Tibial artery (tissue), 4 donors: Measurements from ENCODE around the gene STPG4.

ENCODE experiments used
- DNase-seq, 2 donors: peaks; one replicate each; pipeline ENCODE4 v3.0.0-alpha.2; 2019
- H3K27ac ChIP-seq, 2 donors: fragments of 200-600 bp; sonication (generic) in 1 of 2; 1 replicate in 1 of 2; 2 replicates in 1 of 2; pipeline ENCODE4 v1.5.1; 2018 to 2019; ENCODE audit warnings: mild to moderate bottlenecking in 1 of 2
- H3K27me3 ChIP-seq, 2 donors: fragments of 200-600 bp; sonication (generic) in 1 of 2; one replicate each; pipeline versions ENCODE4 v1.5.1 to v1.6.0; 2016 to 2019
- H3K36me3 ChIP-seq, 3 donors: fragments of 200-600 bp; sonication (generic) in 2 of 3; one replicate each; pipeline ENCODE4 v1.5.1; 2016 to 2019; ENCODE audit warnings: mild to moderate bottlenecking in 2 of 3
- H3K4me1 ChIP-seq, 4 donors: fragments of 200-600 bp; sonication (generic) in 2 of 4; 1 replicate in 3 of 4; 2 replicates in 1 of 4; pipeline ENCODE4 v1.5.1; 2016 to 2019
- H3K4me3 ChIP-seq, 2 donors: fragments of 200-600 bp; sonication (generic) in 1 of 2; 1 replicate in 1 of 2; 2 replicates in 1 of 2; pipeline ENCODE4 v1.5.1; 2018 to 2019; ENCODE audit warnings: mild to moderate bottlenecking in 2 of 2
- H3K9me3 ChIP-seq, 3 donors: fragments of 200-600 bp; sonication (generic) in 1 of 3; one replicate each; pipeline ENCODE4 v1.5.1; 2016 to 2019
- intact Hi-C: fragments of 100-400 bp; cut with DNase I; formaldehyde crosslinking; loops from one replicate; pipeline ENCODE4 v1.15.0; 2023; ENCODE audit warnings: low total_unique reads
- TF ChIP-seq, protein P1 (sequence below), 2 experiments: fragments of 200-600 bp in 1 of 2; fragments of 450-650 bp in 1 of 2; IDR thresholded peaks; one replicate each; pipeline ENCODE4 v1.5.1; 2017 to 2019; ENCODE audit warnings: antibody characterized with exemption in 2 of 2, mild to moderate bottlenecking in 1 of 2, moderate library complexity in 1 of 2

The STPG4 gene

GRCh38 chr2:47060652-47061170, 94.4 kb downstream of the STPG4 start:
- TF ChIP-seq, protein P1, sequence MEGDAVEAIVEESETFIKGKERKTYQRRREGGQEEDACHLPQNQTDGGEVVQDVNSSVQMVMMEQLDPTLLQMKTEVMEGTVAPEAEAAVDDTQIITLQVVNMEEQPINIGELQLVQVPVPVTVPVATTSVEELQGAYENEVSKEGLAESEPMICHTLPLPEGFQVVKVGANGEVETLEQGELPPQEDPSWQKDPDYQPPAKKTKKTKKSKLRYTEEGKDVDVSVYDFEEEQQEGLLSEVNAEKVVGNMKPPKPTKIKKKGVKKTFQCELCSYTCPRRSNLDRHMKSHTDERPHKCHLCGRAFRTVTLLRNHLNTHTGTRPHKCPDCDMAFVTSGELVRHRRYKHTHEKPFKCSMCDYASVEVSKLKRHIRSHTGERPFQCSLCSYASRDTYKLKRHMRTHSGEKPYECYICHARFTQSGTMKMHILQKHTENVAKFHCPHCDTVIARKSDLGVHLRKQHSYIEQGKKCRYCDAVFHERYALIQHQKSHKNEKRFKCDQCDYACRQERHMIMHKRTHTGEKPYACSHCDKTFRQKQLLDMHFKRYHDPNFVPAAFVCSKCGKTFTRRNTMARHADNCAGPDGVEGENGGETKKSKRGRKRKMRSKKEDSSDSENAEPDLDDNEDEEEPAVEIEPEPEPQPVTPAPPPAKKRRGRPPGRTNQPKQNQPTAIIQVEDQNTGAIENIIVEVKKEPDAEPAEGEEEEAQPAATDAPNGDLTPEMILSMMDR (IDR thresholded peaks at IDR 0.05) = no peak
- Histone ChIP-seq H3K9me3 (no peaks in the 10 kb centered on the region), H3K4me3 (no peak overlapping the region), H3K27ac (peak overlapping the region; percentile 11 to 91), H3K4me1 (peaks cover 20 to 79% (median 65%) of the 10 kb centered on the region in 4 donors), H3K36me3 (peaks cover 0 to 22% (median 15%) of the 10 kb centered on the region in 3 donors), H3K27me3 (no peaks in the 10 kb centered on the region)
- no peak for DNase-seq
- intact Hi-C loops = no loop called here

DNA sequence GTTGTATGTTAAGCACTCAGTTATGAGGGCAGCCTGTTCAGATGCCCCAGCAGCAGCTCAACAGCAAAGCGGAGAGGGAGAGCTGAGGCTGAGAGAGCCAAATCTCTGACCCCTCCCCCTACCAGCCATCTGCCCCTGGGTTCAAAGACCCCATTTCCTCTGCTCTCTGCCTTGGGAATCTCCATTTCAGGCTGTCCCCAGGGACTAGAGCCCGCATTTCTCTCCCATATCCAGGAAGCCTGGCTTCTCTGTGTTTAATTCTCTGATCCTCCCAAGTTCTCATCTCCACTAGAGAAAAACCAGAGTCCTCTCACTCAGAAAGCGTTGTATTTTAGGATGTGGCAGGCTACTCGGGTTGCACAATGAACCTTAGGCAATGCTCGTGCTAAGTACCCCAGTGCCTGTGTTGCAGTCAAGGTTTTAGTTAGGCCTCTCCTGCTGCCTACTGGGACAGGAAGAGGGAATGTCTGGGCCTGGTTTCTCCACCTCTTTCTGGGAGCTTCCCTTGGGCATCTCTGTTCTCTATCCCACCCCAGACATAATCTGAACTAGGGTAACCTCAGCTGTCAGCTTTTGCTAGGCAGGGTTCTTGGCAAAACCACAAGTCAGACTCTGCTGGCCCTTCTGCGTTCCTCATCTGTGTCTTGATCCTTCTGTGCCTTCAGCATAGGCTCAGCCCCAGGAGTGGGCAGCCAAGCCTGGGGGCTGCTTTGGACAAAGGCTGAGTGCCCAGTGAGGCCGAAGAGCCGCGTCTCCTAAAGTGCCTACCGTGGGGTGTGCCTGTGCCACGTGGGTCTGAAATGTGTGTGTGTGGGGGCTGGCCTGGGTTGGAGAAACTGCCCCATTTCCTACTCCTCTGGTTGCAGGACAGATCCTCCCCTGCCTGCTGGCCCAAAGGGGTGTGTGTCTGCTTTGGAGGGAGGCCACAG, 96.8 kb downstream of the STPG4 start:
- H3K4me1 ChIP-seq = peaks cover 23 to 77% (median 65%) of the 10 kb centered on the region in 4 donors
- H3K27ac ChIP-seq = peak overlapping the region; percentile 81 to 91
- no peaks in the 10 kb centered on the region for H3K27me3 ChIP-seq
- H3K9me3 ChIP-seq = no peaks in the 10 kb centered on the region
- DNase-seq = peak; percentile 87 to 89
- peaks cover 0 to 39% (median 19%) of the 10 kb centered on the region in 3 donors for H3K36me3 ChIP-seq
- H3K4me3 ChIP-seq = no peak overlapping the region
- intact Hi-C loops = loop anchor here (10.0 kb wide), 1 partner anchor 53 kb away; no protein-coding TSS in a partner anchor
- TF ChIP-seq, protein P1 (IDR thresholded peaks at IDR 0.05) = no peak

- Histone ChIP-seq H3K27me3 (no peaks in the 10 kb centered on the region), H3K4me1 (peaks cover 23 to 71% (median 59%) of the 10 kb centered on the region in 4 donors), H3K4me3 (no peak overlapping the region)
Observed at GRCh38 chr2:47057687-47058002, 97.5 kb downstream of the STPG4 start.

DNA sequence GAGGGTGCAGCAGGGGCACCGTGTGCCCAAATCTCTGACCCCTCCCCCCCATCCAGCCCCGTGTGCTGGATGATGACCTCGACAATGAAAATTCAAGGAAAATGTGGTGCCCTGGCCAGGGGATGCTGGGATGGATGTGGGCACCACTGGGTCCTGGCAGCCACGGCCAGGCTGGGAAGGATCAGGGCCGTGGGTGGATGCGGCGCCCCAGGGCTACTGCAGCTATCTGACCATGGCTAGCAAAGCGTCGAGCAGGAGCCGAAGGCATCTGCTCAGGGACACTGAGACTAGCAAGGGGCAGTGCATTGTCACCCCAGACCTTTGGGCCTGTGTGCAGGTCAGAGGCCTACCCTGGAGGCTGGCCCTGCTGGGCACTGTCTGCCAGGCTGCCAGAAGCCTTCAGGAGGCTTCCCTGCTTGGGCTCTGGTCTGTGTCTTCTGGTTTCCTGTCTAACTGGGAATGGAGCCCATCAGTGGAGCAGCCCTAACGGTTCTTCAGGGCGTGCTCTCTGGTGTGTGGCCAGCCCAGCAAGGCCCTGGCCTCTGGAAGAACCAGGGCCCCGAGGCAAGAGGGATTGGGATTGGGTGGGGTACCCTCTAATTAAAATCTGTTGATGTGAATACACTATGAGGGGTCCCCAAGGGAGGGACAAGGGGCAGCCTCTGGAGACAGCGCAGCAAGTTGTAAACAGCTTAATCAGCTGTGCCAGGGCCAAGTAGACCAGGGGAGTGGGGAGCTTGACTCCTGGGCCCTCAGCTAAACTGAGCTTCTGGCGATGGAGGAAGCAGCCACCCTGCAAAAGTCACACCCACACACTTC, 98.0 kb downstream of the STPG4 start:
- TF ChIP-seq, protein P1 (IDR thresholded peaks at IDR 0.05) = no peak
- Histone ChIP-seq H3K4me1 (peaks cover 23 to 65% (median 54%) of the 10 kb centered on the region in 4 donors), H3K36me3 (peaks cover 4 to 48% (median 31%) of the 10 kb centered on the region in 3 donors), H3K4me3 (no peak overlapping the region), H3K9me3 (no peaks in the 10 kb centered on the region), H3K27me3 (no peaks in the 10 kb centered on the region), H3K27ac (peak overlapping the region; percentile 81 to 91)
- DNase-seq = peak in 1 of 2 donors; percentile 77
- intact Hi-C loops = loop anchor here (10.0 kb wide), 1 partner anchor 52 kb away; no protein-coding TSS in a partner anchor

More at GRCh38 chr2:47057687-47058002, 97.5 kb downstream of the STPG4 start:
- TF ChIP-seq, protein P1 (IDR thresholded peaks at IDR 0.05) = no peak
- intact Hi-C loops = loop anchor here (10.0 kb wide), 1 partner anchor 53 kb away; no protein-coding TSS in a partner anchor
- Histone ChIP-seq H3K27ac (peak overlapping the region; percentile 81 to 91), H3K36me3 (peaks cover 4 to 46% (median 25%) of the 10 kb centered on the region in 3 donors), H3K9me3 (no peaks in the 10 kb centered on the region)
- no peak for DNase-seq

GRCh38 chr2:47056374-47056773, 98.7 kb downstream of the STPG4 start:
- no peaks in the 10 kb centered on the region for H3K9me3 ChIP-seq
- TF ChIP-seq, protein P1 (IDR thresholded peaks at IDR 0.05) = no peak
- no peaks in the 10 kb centered on the region for H3K27me3 ChIP-seq
- no peak overlapping the region for H3K4me3 ChIP-seq
- H3K4me1 ChIP-seq = peaks cover 23 to 62% (median 53%) of the 10 kb centered on the region in 4 donors
- intact Hi-C loops = loop anchor here (10.0 kb wide), 1 partner anchor 52 kb away; no protein-coding TSS in a partner anchor
- peak in 1 of 2 donors; percentile 90 for DNase-seq
- peaks cover 4 to 48% (median 32%) of the 10 kb centered on the region in 3 donors for H3K36me3 ChIP-seq
- H3K27ac ChIP-seq = peak overlapping the region; percentile 81 to 91
